Stimulated activated CD8-positive, alpha-beta memory T cell treated with anti-CD3 and anti-CD28 coated beads, Interleukin-7, amount 100 ng/mL, for 1 hour (primary cell): ENCODE data around the gene LSG1.
"Not testable (repeated sequence)": the region's sequence is repeated elsewhere in the genome, so short reads cannot be mapped to it uniquely, and the experiment has no call there.

Source experiments
- DNase-seq, 2 donors: peaks; one replicate each; pipeline ENCODE4 v3.0.0-alpha.2; 2020; ENCODE audit warnings: low read depth in 2 of 2

Gene LSG1

DNA sequence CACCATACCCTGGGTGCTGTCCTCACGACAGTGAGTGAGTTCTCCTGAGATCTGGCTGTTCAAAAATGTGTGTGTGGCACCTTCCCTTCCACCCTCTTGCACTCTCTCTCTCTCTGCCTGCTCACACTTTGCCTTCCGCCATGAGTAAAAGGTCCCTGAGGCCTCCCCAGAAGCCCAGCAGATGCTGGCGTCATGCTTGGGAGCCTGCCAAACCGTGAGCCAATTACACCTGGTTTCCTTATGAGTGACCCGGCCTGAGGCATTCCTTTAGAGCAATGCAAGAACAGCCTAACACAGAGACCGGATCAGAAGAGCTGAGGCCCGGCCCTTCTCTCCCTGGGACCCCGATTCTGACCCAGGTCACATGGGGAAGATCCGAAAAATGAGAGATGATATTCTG, 54.2 kb downstream of the LSG1 start:
- no peak for DNase-seq

DNA sequence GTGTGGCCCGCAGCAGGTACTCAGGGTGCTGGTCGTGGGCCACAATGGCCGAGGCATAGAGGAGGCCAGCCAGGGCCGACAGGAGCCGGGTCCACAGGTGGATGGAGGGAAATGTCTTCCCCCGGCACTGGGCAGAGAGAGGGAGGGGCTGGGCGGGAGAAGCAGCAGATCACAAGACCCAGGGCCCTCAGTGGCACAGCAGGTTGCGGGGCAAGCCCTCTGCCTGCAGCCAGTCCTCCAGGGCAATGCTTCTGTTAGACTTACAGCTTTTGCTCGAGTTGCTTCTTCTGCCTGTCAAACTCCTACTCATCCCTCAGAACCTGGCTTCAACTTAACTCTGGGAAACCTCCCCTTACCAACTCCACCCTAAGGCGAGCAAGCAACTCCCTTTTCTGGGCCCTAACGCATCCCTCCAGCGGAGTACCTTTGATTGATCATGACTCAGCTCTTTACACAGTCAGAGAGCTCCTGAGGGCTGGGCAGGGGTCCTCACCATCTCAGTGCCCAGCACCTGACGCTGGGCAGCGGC, 54.8 kb downstream of the LSG1 start:
- DNase-seq, result no peak

DNA sequence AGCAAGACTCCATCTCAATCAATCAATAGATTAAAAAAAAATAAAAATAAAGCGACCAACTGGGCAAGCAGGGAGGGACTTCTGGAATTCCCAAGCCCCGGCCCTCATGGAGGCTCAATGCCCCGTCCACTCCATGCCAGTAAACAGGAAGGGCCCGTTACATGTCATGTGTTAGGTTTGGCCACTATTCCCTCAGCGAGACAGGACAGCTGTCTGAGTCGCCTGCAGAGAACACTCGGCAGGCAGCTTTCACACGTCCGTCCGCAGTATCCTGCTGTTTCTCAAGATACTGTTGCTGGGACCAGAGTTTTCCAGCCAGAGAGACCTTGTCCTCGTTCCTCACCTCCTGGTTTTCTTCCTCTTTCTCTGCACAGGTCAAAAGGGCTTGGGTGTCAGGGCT, 56.8 kb downstream of the LSG1 start:
- DNase-seq, result no peak

DNA sequence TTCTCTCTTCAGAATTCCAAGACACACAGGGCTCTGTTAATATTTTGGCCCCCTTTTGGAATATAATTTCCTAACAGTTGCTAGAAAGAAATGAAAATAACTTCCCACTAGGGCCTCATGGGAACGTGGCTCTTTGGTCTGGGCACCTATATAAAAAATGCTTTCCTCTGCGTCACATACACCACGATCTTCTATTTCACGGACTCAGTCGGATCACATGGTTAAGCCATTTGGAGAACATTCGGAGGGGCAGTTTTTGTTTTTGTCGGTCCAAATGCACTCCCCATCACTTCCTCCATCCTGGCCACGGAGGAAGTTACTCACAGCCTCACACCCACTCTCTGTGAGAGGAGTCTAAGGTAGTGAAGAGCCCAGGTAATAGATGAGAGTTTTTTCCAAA, 59.8 kb downstream of the LSG1 start:
- no peak for DNase-seq

DNA sequence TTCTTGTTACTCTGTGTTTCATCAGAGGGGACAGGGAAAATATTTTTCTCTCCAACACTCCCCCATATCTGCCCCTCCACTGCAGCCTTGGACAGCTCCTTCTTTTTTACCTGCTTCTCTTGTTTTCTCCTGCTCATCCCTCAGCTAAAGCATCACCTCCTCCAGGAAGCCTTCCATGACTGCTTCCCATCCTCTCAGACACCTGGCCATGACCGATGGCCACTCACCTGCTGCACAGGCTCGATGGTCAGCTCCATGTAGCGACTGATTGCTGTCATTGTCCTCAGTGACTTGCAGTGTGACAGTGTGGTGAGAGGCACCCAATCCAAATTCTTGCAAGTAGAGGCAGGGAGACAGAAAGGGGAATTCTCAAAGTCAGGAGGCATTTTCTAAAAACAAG, 61.3 kb downstream of the LSG1 start:
- DNase-seq, result no peak

DNA sequence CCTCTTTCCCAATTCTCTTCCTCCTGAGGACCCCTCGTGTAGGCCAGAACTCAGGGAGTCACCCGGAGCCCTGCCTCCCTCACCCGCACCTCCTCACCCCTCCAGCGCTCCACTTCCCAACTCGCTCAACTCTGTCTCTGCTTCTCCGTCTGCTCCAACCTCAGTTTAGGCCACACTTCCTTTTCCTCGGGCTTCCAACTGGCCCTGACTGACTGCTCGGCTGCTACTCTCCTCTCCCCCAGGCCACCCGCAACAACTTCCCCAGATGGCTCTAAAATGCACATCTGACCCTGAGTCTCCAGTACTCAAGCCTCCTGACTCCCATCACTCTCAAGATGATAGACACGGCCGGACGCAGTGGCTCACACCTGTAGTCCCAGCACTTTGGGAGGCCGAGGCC, 62.4 kb downstream of the LSG1 start:
- no peak for DNase-seq

DNA sequence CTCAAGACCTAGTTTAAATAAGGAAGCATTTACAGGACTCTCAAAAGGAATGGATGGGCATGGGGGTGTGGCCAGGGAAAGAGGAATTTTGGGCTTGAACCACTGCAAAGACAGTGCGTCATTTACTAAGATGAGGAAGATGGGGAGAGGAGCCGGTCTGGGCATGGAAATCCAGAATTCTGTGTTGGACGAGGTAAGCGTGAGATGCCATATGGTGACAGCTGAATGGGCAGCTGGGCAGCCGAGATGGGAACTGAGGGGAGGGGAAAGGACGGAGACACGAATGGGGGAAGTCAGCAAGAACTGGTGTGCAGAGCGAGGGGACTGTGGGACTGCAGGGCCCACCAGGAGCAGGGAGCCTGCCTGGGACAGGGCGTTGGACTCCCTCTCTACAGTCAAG, 63.0 kb downstream of the LSG1 start:
- no peak for DNase-seq

DNA sequence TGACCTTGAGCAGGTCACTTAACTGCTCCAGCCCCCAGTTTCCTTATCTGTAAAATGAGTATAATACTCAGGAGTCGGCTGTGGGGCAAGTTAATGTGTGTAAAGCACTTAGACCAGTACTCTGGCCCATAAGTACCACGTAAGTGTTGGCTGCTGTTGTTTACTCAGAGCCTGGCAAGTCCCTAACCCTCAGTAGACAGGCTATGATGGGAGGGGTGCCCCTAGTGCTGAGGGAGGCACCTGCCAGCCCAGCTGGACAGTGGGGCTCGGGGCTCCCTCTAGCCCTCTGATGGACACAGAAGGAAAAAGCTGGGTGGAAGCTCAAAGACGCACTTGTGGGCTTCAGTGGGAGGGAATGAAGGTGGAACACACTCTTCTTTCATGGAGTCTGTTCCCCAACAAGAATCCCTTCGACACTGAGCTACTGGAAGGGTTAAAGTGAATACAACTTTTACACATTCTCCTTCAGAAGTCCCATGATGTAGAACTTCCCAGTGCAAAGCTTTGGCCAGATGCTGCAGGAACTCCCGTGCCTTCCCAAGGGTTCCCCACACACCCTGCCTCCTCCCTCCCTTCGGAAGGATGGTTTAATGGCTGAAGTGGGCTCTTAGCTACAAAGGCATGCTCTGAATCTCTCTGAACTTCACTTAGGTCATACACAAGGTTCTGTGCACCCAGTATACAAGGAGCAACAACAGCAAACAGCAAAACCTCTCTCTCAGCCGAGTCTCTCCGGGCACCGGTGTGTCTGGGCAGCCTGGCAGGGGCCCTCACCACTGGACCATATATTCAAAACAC, 64.2 kb downstream of the LSG1 start:
- no peak for DNase-seq

DNA sequence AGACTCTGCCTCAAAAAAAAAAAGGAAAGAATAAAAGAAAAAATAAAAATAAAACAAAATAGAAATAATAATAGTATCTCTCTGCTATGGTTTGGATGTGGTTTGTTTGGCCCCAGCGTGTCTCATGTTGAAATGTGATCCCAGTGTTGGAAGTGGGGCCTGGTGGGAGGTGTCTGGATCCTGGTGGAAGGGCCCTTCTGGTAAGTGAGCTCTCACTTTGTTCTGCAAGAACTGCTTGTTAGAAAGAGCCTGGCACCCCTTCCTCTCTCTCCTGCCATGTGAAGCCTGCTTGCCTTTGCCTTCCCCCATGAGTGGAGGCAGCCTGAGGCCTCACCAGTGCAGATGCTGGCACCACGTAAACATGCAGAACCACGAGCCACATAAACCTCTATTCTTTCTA, 65.0 kb downstream of the LSG1 start:
- no peak for DNase-seq

DNA sequence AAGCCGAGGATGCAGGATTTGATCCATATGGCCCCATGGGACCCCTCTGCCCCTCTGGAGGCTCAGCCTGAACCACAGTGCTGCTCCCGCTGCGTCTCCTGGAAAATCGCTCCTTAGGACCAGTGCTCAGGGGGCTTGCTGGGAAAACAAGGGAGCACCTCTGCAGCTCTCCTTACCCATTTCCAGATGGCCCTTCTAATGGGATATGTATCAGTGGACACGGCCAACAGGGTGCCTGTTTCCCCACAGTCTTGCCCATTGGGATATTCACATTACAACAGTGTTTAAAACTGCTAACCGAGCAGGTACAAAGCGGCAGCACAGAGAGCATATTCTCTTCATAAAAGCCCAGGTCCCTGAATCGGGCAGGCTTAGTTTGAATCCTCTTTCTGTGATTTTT, 65.8 kb downstream of the LSG1 start:
- no peak for DNase-seq

DNA sequence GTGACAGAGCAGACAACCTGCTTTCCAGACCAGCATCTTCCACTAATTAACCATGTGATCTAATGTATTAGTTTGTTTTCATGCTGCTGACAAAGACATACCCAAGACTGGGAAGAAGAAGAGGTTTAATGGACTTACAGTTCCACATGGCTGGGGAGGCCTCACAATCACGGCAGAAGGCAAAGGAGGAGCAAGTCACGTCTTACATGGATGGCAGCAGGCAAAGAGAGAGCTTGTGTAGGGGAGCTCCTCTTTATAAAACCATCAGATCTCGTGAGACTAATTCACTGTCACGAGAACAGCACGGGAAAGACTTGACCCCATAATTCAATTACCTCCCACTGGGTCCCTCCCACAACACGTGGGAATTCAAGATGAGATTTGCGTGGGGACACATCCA, 66.7 kb downstream of the LSG1 start:
- DNase-seq, result not testable (repeated sequence)

DNA sequence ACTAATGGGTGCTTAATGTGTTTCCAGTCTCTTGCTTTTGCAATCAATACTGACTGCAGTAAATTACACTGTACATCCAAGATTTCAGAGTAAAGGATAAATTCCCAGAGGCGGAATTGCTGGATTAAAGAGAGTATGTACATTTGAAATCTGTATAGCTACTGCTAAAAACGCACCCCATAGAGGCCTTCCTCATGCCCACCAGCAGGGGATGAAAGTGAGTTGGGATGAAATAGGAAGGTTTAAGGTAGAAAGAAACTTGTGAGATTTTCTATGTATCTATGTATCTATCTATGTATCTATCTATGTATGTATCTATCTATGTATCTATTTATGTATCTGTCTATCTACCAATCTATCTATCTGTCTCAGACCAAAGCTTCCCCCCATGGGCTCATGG, 67.2 kb downstream of the LSG1 start:
- DNase-seq, result no peak

DNA sequence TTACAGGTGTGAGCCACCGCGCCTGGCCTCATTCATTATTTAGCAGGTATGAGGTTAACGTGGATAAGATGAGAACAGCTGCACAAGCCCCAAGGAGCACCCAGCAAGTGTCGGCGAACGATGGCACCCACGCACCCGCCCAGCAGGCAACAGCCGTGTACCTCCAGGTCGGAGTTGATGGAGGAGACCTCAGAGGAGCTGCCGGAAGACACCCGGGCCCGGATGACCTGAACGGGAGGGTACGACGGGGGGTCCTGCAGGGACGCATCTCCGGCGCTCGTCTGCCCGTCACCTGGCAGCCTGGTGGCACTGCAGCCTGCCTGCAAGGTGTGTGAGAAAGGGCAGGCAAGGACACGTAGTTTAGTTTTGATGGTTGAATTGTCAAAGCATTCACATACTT, 67.9 kb downstream of the LSG1 start:
- no peak for DNase-seq

DNA sequence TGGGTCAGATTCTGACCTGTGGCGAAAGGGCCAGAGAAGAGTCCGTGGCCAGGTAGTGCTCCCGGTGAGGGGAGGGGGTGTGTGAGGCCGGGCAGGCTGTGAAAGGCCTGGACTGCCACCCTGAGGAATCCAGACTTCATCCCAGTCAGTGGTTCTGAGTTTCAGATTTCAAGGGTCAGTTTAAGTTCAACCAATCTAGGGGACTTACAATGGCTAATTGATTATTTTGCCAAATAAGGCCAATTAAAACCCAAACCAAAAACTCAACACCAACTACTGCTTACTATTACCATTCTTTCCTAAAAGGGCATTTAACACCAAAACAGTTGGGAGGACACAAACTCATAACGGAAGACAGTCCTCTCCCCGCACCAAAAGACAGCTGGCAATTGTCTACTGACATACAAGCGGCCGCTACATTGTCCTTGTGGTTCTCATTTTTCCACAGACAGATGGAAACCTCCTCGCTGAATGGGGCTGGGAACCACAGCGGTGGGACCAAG, 69.3 kb downstream of the LSG1 start:
- DNase-seq, result no peak

DNA sequence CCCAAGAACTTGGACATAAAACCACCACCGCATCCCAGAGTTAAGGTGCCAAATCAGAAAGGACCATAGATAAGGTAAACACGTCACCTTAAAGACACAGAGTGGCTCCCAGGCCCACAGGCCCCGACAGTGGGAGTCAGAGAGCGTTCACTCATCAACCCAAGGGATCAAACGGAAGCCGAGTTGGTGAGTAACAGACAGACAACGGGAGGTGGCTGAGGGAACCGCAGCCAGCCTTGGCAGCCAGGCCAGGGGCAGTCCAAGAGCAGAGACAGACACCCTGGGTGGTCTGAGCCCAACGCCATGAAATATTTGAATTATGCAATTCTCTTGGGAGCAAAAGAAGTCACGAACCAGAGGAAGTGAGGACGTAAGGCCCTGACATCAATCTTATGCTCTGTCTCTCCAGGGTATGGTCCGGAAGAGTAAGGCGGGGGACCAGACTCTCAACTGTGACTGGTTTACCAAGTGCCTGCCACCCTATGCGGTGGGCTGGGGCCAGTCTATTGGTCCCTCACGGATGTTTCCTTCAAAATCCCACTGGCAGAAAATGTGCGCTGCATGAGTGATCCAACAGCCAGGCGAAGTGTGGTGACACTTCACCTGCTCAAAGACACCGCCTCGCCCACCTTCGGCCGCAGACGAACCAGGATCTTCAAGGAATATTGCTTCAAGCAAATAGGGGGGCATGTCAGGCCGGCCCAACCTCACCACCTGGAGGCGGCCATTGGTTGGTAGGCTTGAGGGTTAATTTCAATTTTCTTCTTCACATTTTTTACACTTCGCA, 73.0 kb downstream of the LSG1 start:
- DNase-seq, result no peak

DNA sequence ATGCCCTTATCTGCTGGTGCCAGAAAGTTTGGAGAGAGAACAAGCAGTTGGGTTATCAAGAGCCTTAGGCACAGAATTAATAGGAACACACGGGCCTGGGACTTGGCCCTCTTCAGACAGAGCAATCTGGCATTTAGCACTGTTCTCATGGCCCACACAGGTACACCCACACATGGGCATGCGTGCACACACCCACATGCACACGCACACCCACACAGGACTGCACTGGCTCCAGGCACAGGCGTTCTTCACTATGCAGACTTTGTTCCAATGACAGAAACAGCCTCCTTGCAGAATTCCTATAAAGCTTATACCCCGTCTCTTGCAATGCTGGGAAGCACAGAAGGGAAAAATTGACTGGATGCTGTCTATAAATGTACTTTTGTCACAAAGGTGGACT, 75.1 kb downstream of the LSG1 start:
- DNase-seq, result no peak

DNA sequence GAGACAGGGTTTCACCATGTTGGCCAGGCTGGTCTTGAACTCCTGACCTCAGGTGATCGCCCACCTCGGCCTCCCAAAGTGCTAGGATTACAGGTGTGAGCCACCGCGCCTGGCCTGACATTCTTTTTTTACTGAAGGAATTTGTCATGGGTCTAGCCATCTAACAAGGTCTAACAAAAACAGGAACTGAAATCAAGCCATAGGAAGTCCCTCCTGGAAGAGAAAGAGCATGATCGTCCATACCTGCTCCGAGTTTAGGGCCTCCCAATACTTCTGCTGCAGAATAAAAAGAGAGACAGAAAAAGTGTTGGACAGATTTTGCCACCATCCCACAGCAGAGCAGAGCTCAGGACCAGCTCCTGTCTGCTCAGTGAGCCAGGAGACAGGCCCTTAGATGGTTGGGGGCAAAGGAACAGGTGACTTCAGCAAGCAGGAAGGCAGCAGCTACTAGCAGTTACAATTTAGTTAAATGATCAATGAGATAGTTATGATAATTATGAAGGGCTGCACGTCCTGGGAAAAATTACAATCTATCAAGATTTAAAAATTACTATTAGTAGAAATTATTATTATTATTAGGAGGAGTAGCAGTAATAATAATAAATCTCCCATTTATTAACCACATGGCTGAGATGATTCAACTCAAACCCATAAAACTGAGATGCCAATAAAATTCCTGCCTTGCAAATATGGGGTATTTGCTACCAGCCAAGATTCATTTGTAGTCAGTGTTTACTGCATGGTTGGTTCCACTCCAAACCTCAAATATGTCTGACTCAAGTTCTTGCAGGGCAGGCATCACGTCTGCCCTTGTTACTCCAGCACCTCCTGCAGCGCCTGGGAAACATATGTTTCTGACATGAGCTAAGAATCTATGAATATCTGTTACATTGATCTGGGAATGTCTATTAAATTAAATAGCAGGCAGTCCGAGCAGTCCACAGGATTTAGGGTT, 78.9 kb downstream of the LSG1 start:
- DNase-seq, result no peak
